Measurements from ENCODE around the gene LGALS9C.
"Not testable (repeated sequence)": the region's sequence is repeated elsewhere in the genome, so short reads cannot be mapped to it uniquely, and the experiment has no call there.

LGALS9C gene

GRCh38 chr17:18542234-18542633, 65.6 kb downstream of the LGALS9C start:
- not testable (repeated sequence) for DNase-seq

DNA sequence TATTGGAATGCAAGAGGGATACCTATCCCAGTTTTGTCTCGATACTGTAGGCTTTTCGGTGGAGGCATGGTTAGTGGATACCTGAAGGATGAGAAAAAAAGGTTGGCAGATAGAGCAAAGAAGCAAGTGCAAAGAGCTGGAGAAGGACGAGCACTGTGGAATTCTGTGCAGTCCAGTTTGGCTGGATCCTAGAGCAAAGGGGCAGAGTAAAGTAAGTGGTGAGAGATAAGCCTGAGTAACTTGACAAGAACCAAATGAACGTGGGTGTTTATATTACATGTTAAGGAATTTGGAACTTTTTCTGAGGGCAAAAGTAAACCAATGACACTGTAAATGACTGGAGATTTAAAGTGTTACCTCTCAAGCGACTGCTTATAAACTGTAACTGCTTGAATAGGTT, 66.3 kb downstream of the LGALS9C start:
- not testable (repeated sequence) for DNase-seq
